Islet of Langerhans (tissue), 1 donor: ENCODE data around the gene HYPK.

Experiments used
- FAIRE-seq: peaks from one replicate; lab custom pipeline; 2011; peaks lifted over from hg19 to GRCh38; lab: Jason Lieb, UNC

HYPK gene

DNA sequence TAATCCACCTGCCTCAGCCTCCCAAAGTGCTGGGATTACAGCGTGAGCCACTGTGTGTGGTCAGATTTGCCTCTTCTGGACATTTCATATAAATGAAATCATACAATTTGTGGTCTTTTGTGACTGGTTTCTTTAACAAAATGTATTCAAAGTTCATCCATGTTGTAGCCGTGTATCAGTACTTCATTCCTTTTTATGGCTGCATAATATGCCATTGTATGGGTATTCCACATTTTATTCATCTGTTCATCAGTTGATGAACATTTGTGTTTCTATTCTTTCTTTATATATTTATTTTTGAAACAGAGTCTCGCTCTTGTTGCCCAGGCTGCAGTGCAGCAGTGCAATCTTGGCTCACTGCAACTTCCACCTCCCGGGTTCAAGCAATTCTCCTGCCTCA is 52.2 kb downstream of the HYPK start:
- FAIRE-seq = no peak
